Measurements from ENCODE around the gene F2.

GRCh38 chr11:46721286-46721685 lies 2.3 kb downstream of the F2 start:
- TF ChIP-seq POLR2A (IDR thresholded peaks at IDR 0.05) (no peak), CTCF (IDR thresholded peaks at IDR 0.05) (no peak)
